ENCODE results near the gene ACAA2.

ACAA2 gene

DNA sequence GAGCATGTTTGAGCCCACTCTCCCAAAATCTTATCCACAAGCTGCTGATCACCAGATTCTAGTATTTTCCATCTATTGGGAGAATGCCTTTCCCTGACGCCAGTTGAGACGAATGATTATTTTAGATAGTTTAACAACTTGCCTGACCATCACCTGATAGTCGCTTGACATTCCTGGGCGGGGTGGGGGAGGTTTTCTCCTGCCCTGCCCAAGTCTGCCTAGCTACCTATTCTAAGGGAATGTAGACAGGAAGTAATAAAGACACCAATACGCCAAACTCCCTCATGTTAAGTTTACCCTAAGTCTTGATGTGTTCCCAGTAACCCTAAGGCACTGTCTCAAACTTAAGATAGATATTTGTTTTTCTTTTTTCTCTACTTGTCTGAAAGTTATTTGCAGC lies 4.6 kb upstream of the ACAA2 start:
- Histone ChIP-seq H3K4me1 (ENCODE audit: control insufficient read depth in 1 of 2, insufficient read depth in 2 of 2, low read length in 2 of 2) (peaks cover 0 to 1% of the 10 kb centered on the region in 2 experiments), H2BK5ac (ENCODE audit: low read depth, low read length, poor library complexity) (no peak overlapping the region), H3K4ac (ENCODE audit: low read depth, low read length) (no peak overlapping the region), H3K27me3 (ENCODE audit: insufficient read depth, low read length) (no peaks in the 10 kb centered on the region), H4K91ac (ENCODE audit: low read depth, low read length) (no peak overlapping the region), H3K4me2 (ENCODE audit: low read length) (no peak overlapping the region), H3K4me3 (ENCODE audit: low read depth, low read length) (no peak overlapping the region), H3K14ac (ENCODE audit: low read length) (no peak overlapping the region), H2AFZ (ENCODE audit: insufficient read depth, low read length, poor library complexity) (no peak overlapping the region), H3K36me3 (ENCODE audit: control insufficient read depth in 1 of 2, insufficient read depth in 2 of 2, low read length in 2 of 2) (no peaks in the 10 kb centered on the region), H2BK120ac (ENCODE audit: insufficient read depth, low read length, poor library complexity) (no peak overlapping the region), H3K9ac (ENCODE audit: low read length) (no peak overlapping the region), H3K18ac (ENCODE audit: low read length) (no peak overlapping the region), H3K27ac (ENCODE audit: low read depth, low read length) (no peak overlapping the region), H4K8ac (ENCODE audit: low read depth, low read length) (no peak overlapping the region), H2BK12ac (ENCODE audit: low read length) (no peak overlapping the region), H3K9me3 (ENCODE audit: insufficient read depth, low read depth, low read length) (peaks cover 1% of the 10 kb centered on the region), H4K12ac (ENCODE audit: low read depth, low read length) (no peak overlapping the region), H2AK5ac (ENCODE audit: low read length) (no peak overlapping the region), H3K79me2 (ENCODE audit: control insufficient read depth, insufficient read depth, low read length, poor library complexity) (peaks cover 12% of the 10 kb centered on the region), H3K23ac (ENCODE audit: low read length) (no peak overlapping the region), H3K79me1 (ENCODE audit: low read length) (peaks cover 13% of the 10 kb centered on the region)
- no peak for DNase-seq
- no CpG with 5 or more reads among the region's 5 CpGs for WGBS (ENCODE audit: extremely low coverage, insufficient coverage, insufficient read length)

DNA sequence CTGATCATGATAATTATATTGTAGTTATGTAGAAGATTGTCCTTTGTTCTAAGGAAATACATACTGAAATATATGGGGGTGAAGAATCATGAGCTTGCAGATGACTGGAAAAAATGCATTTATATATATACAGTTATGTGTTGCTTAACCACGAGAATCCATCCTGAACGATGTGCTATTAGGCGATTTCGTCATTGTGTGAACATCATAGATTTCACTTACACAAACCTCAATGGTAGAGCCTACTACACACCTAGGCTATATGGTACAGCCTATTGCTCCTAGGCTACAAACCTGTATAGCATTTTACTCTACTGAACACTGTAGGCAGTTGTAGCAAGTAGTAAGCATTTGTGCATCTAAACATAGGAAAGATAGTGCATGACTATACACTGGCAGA lies 2.6 kb upstream of the ACAA2 start:
- no peaks in the 10 kb centered on the region for H3K27me3 ChIP-seq (ENCODE audit: insufficient read depth, low read length)
- no peak overlapping the region for H4K91ac ChIP-seq (ENCODE audit: low read depth, low read length)
- peaks cover 13% of the 10 kb centered on the region for H3K79me2 ChIP-seq (ENCODE audit: control insufficient read depth, insufficient read depth, low read length, poor library complexity)
- no peak overlapping the region for H3K9ac ChIP-seq (ENCODE audit: low read length)
- no peak overlapping the region for H3K4ac ChIP-seq (ENCODE audit: low read depth, low read length)
- no peak overlapping the region for H2BK5ac ChIP-seq (ENCODE audit: low read depth, low read length, poor library complexity)
- no peak overlapping the region for H2AK5ac ChIP-seq (ENCODE audit: low read length)
- H3K18ac ChIP-seq (ENCODE audit: low read length): no peak overlapping the region
- H3K14ac ChIP-seq (ENCODE audit: low read length): no peak overlapping the region
- peaks cover 1% of the 10 kb centered on the region for H3K9me3 ChIP-seq (ENCODE audit: insufficient read depth, low read depth, low read length)
- H2BK12ac ChIP-seq (ENCODE audit: low read length): no peak overlapping the region
- peaks cover 0 to 4% of the 10 kb centered on the region in 2 experiments for H3K4me1 ChIP-seq (ENCODE audit: control insufficient read depth in 1 of 2, insufficient read depth in 2 of 2, low read length in 2 of 2)
- no peak overlapping the region for H4K12ac ChIP-seq (ENCODE audit: low read depth, low read length)
- no peak overlapping the region for H2BK120ac ChIP-seq (ENCODE audit: insufficient read depth, low read length, poor library complexity)
- no peak overlapping the region for H3K23ac ChIP-seq (ENCODE audit: low read length)
- no peak overlapping the region for H3K27ac ChIP-seq (ENCODE audit: low read depth, low read length)
- no peak overlapping the region for H2AFZ ChIP-seq (ENCODE audit: insufficient read depth, low read length, poor library complexity)
- no peak overlapping the region for H4K8ac ChIP-seq (ENCODE audit: low read depth, low read length)
- H3K79me1 ChIP-seq (ENCODE audit: low read length): peaks cover 14% of the 10 kb centered on the region
- H3K4me2 ChIP-seq (ENCODE audit: low read length): no peak overlapping the region
- DNase-seq: no peak
- H3K4me3 ChIP-seq (ENCODE audit: low read depth, low read length): no peak overlapping the region
- no CpG with 5 or more reads among the region's 4 CpGs for WGBS (ENCODE audit: extremely low coverage, insufficient coverage, insufficient read length)
- no peaks in the 10 kb centered on the region for H3K36me3 ChIP-seq (ENCODE audit: control insufficient read depth in 1 of 2, insufficient read depth in 2 of 2, low read length in 2 of 2)

DNA sequence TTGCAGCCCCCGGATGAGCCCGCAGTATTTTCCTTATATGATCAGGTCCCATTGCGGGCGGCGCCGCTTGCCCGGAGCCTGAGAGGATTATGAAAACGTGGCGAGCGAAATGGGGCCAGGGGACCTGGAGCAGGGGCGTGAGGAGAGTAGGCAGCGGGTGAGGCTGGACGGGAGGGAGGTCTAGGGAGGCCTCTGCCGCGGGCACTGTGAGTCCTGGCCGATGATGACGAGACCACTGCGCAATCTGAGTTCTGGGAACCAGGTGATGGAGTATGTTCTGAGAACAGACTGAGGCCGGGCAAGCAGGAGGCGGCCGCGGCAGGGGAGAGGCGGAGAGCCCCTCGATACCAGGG lies 790 bp upstream of the ACAA2 start:
- peak overlapping the region; percentile 94 for H4K12ac ChIP-seq (ENCODE audit: low read depth, low read length)
- H4K8ac ChIP-seq (ENCODE audit: low read depth, low read length): peak overlapping the region; percentile 89
- peak overlapping the region; percentile 50 for H4K91ac ChIP-seq (ENCODE audit: low read depth, low read length)

DNA sequence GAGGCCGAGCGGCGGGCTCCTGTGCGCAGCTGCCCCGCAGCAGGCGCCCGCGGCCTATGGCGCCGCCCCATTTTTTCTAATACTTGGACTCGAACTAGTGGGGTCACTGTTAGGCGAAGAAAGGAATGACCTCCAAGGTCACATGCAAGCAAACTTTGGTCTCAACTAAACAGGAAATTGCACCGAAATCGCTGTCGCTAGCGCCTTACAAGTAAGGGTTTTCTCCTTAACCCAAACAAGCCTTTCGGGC lies 339 bp downstream of the ACAA2 start:
- Histone ChIP-seq H2BK5ac (ENCODE audit: low read depth, low read length, poor library complexity) (peak overlapping the region; percentile 74), H3K4me3 (ENCODE audit: low read depth, low read length) (peak overlapping the region; percentile 78), H3K79me1 (ENCODE audit: low read length) (peaks cover 14% of the 10 kb centered on the region), H3K14ac (ENCODE audit: low read length) (peak overlapping the region; percentile 71), H3K27ac (ENCODE audit: low read depth, low read length) (peak overlapping the region; percentile 73), H2AFZ (ENCODE audit: insufficient read depth, low read length, poor library complexity) (peak overlapping the region; percentile 41), H3K23ac (ENCODE audit: low read length) (no peak overlapping the region), H3K18ac (ENCODE audit: low read length) (peak overlapping the region; percentile 76), H3K9ac (ENCODE audit: low read length) (peak overlapping the region; percentile 84), H3K4me1 (ENCODE audit: control insufficient read depth in 1 of 2, insufficient read depth in 2 of 2, low read length in 2 of 2) (peaks cover 0 to 4% of the 10 kb centered on the region in 2 experiments), H3K27me3 (ENCODE audit: insufficient read depth, low read length) (no peaks in the 10 kb centered on the region), H2BK12ac (ENCODE audit: low read length) (no peak overlapping the region), H3K4ac (ENCODE audit: low read depth, low read length) (peak overlapping the region; percentile 78), H2BK120ac (ENCODE audit: insufficient read depth, low read length, poor library complexity) (peak overlapping the region; percentile 65), H4K8ac (ENCODE audit: low read depth, low read length) (peak overlapping the region; percentile 72), H3K79me2 (ENCODE audit: control insufficient read depth, insufficient read depth, low read length, poor library complexity) (peaks cover 13% of the 10 kb centered on the region), H3K9me3 (ENCODE audit: insufficient read depth, low read depth, low read length) (peaks cover 1% of the 10 kb centered on the region), H4K91ac (ENCODE audit: low read depth, low read length) (peak overlapping the region; percentile 87), H3K36me3 (ENCODE audit: control insufficient read depth in 1 of 2, insufficient read depth in 2 of 2, low read length in 2 of 2) (no peaks in the 10 kb centered on the region), H2AK5ac (ENCODE audit: low read length) (no peak overlapping the region), H4K12ac (ENCODE audit: low read depth, low read length) (peak overlapping the region; percentile 86), H3K4me2 (ENCODE audit: low read length) (peak overlapping the region; percentile 75)
- no CpG with 5 or more reads among the region's 17 CpGs for WGBS (ENCODE audit: extremely low coverage, insufficient coverage, insufficient read length)
- DNase-seq: peak; percentile 7 to 39

More for the DNA sequence above, 790 bp upstream of the ACAA2 start:
- H2BK120ac ChIP-seq (ENCODE audit: insufficient read depth, low read length, poor library complexity): peak overlapping the region; percentile 78
- no peaks in the 10 kb centered on the region for H3K27me3 ChIP-seq (ENCODE audit: insufficient read depth, low read length)
- peak overlapping the region; percentile 50 for H2BK12ac ChIP-seq (ENCODE audit: low read length)
- DNase-seq: peak; percentile 73 to 76
- H2AFZ ChIP-seq (ENCODE audit: insufficient read depth, low read length, poor library complexity): peak overlapping the region; percentile 97
- H2BK5ac ChIP-seq (ENCODE audit: low read depth, low read length, poor library complexity): peak overlapping the region; percentile 68
- peak overlapping the region; percentile 5 for H3K4ac ChIP-seq (ENCODE audit: low read depth, low read length)
- no peaks in the 10 kb centered on the region for H3K36me3 ChIP-seq (ENCODE audit: control insufficient read depth in 1 of 2, insufficient read depth in 2 of 2, low read length in 2 of 2)
- WGBS (ENCODE audit: extremely low coverage, insufficient coverage, insufficient read length): no CpG with 5 or more reads among the region's 24 CpGs
- peaks cover 14% of the 10 kb centered on the region for H3K79me1 ChIP-seq (ENCODE audit: low read length)
- peak overlapping the region; percentile 79 for H3K14ac ChIP-seq (ENCODE audit: low read length)
- no peak overlapping the region for H3K23ac ChIP-seq (ENCODE audit: low read length)
- peak overlapping the region; percentile 46 for H3K27ac ChIP-seq (ENCODE audit: low read depth, low read length)
- H3K4me1 ChIP-seq (ENCODE audit: control insufficient read depth in 1 of 2, insufficient read depth in 2 of 2, low read length in 2 of 2): peaks cover 0 to 4% of the 10 kb centered on the region in 2 experiments
- no peak overlapping the region for H2AK5ac ChIP-seq (ENCODE audit: low read length)
- peaks cover 13% of the 10 kb centered on the region for H3K79me2 ChIP-seq (ENCODE audit: control insufficient read depth, insufficient read depth, low read length, poor library complexity)
- H3K9me3 ChIP-seq (ENCODE audit: insufficient read depth, low read depth, low read length): peaks cover 1% of the 10 kb centered on the region
- H3K4me3 ChIP-seq (ENCODE audit: low read depth, low read length): peak overlapping the region; percentile 77
- H3K18ac ChIP-seq (ENCODE audit: low read length): peak overlapping the region; percentile 60
- H3K9ac ChIP-seq (ENCODE audit: low read length): peak overlapping the region; percentile 63
- H3K4me2 ChIP-seq (ENCODE audit: low read length): peak overlapping the region; percentile 66
